Sigmoid colon (tissue), 4 donors: Measurements from ENCODE around the gene ZBTB3.

Experiments
- EP300 ChIP-seq, 4 donors: sonication (generic); formaldehyde crosslinking; IDR thresholded peaks; one replicate each; pipeline ENCODE4 v1.6.1; 2017; ENCODE audit warnings: antibody characterized with exemption in 4 of 4
- POLR2A ChIP-seq, 2 donors: fragments of 450-650 bp; IDR thresholded peaks; one replicate each; pipeline ENCODE4 v1.6.1; 2016; ENCODE audit warnings: antibody characterized with exemption in 2 of 2, mild to moderate bottlenecking in 2 of 2, moderate library complexity in 2 of 2
- POLR2AphosphoS5 ChIP-seq, 4 donors: sonication (generic); formaldehyde crosslinking; IDR thresholded peaks; one replicate each; pipeline ENCODE4 v1.6.1; 2017; ENCODE audit warnings: antibody characterized with exemption in 4 of 4
- TF ChIP-seq, protein P1 (sequence below), 4 experiments: fragments of 450-650 bp in 3 of 4; fragments of 200-600 bp in 1 of 4; IDR thresholded peaks; one replicate each; pipeline ENCODE4 v1.5.1; 2016 to 2019; ENCODE audit warnings: antibody characterized with exemption in 4 of 4, mild to moderate bottlenecking in 3 of 4, moderate library complexity in 2 of 4

DNA sequence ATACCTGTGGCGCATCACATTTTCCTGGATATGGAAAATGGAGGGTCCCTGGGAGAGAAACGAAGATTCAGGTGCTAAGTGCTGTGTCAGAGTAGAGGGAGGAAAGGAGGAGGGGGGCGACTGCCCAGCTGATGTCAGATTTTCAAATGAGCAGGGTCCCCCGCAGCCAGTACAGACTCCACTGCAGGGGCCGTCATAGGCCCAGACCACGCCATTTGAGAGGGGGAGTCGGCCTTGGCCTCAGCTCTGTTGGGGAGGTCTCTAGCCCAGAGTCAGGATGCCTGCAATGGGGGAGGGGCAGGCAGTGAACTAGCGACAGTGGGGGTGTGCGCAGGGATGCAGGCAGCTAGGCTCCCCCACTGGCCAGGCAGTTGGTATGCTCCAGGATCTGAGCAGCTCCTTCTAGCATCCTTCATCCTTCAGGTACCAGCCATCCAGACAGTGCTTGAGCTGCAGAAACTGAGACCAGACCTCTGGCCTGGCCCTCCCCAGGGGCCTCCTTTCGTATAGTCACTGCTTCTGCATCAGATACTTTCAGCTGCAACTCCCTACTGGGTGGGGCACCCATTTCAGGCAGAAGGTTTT, 46.6 kb downstream of the ZBTB3 start, which contains the start of the genes BSCL2 and GNG3:
- TF ChIP-seq, protein P1, sequence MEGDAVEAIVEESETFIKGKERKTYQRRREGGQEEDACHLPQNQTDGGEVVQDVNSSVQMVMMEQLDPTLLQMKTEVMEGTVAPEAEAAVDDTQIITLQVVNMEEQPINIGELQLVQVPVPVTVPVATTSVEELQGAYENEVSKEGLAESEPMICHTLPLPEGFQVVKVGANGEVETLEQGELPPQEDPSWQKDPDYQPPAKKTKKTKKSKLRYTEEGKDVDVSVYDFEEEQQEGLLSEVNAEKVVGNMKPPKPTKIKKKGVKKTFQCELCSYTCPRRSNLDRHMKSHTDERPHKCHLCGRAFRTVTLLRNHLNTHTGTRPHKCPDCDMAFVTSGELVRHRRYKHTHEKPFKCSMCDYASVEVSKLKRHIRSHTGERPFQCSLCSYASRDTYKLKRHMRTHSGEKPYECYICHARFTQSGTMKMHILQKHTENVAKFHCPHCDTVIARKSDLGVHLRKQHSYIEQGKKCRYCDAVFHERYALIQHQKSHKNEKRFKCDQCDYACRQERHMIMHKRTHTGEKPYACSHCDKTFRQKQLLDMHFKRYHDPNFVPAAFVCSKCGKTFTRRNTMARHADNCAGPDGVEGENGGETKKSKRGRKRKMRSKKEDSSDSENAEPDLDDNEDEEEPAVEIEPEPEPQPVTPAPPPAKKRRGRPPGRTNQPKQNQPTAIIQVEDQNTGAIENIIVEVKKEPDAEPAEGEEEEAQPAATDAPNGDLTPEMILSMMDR (IDR thresholded peaks at IDR 0.05), result no peak
- no peak for TF ChIP-seq POLR2A (IDR thresholded peaks at IDR 0.05)
- no peak for TF ChIP-seq EP300 (IDR thresholded peaks at IDR 0.05)
- TF ChIP-seq POLR2AphosphoS5 (IDR thresholded peaks at IDR 0.05), result no peak
